ENCODE data around the gene C22orf39.

C22orf39 gene

DNA sequence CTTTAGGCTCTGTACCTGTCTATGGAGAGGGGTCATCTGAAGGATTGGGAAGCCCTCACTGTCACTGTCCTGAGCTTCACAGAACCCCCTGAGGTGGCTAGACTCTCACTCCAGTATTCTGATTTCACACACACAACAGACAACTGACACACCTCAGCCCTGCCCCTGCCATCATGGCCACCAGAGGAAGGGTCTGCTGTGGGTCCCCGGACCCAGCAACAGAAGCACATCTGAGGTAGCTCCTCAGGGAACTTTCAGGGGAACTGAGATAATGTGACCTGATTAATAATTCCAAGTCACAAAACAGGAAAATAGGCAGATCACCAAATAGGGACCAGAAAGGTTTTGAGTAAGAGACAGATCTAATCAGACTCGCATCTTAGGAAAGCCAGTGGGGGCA, 7.5 kb upstream of the C22orf39 start:
- Histone ChIP-seq H3K36me3 (ENCODE audit: low read length) (no peaks in the 10 kb centered on the region), H3K79me2 (ENCODE audit: insufficient read depth, low read length) (no peaks in the 10 kb centered on the region), H3K27ac (ENCODE audit: low read depth, low read length) (no peak overlapping the region)

GRCh38 chr22:19454156-19454555, 6.6 kb upstream of the C22orf39 start:
- H3K4me2 ChIP-seq (ENCODE audit: low read depth, low read length, poor library complexity, severe bottlenecking): no peak overlapping the region
- no peaks in the 10 kb centered on the region for H3K27me3 ChIP-seq (ENCODE audit: low read length)
- no peaks in the 10 kb centered on the region for H4K20me1 ChIP-seq (ENCODE audit: low read depth, low read length)
- no peak overlapping the region for H3K9ac ChIP-seq (ENCODE audit: low read length)
- no peaks in the 10 kb centered on the region for H3K9me3 ChIP-seq (ENCODE audit: insufficient read depth, low read length)
- no peak for TF ChIP-seq CTCF (IDR thresholded peaks at IDR 0.05; ENCODE audit: insufficient read depth, low read length, poor library complexity, severe bottlenecking)
- no peak overlapping the region for H3K4me3 ChIP-seq (ENCODE audit: insufficient read depth, low read length, poor library complexity, severe bottlenecking)
- H3K79me2 ChIP-seq (ENCODE audit: insufficient read depth, low read length): no peaks in the 10 kb centered on the region
- 0 out of 2 replicates have a peak, but pooled peaks cover 7% of the 10 kb centered on the region for H3F3A ChIP-seq (ENCODE audit: insufficient read depth)
- no peaks in the 10 kb centered on the region for H3K36me3 ChIP-seq (ENCODE audit: low read length)
- H2AFZ ChIP-seq (ENCODE audit: low read depth, low read length, severe bottlenecking): no peak overlapping the region
- no peaks in the 10 kb centered on the region for H3K9me2 ChIP-seq (replicated peaks; ENCODE audit: insufficient read depth, low read length)
- no peak overlapping the region for H3K27ac ChIP-seq (ENCODE audit: low read depth, low read length)

More for the DNA sequence above, 7.5 kb upstream of the C22orf39 start:
- no peak overlapping the region for H3K9ac ChIP-seq (ENCODE audit: low read length)
- H2AFZ ChIP-seq (ENCODE audit: low read depth, low read length, severe bottlenecking): no peak overlapping the region
- H4K20me1 ChIP-seq (ENCODE audit: low read depth, low read length): no peaks in the 10 kb centered on the region
- H3K4me3 ChIP-seq (ENCODE audit: insufficient read depth, low read length, poor library complexity, severe bottlenecking): no peak overlapping the region
- H3K9me2 ChIP-seq (replicated peaks; ENCODE audit: insufficient read depth, low read length): no peaks in the 10 kb centered on the region
- no peak overlapping the region for H3K4me2 ChIP-seq (ENCODE audit: low read depth, low read length, poor library complexity, severe bottlenecking)
- TF ChIP-seq CTCF (IDR thresholded peaks at IDR 0.05; ENCODE audit: insufficient read depth, low read length, poor library complexity, severe bottlenecking): no peak
- TF ChIP-seq EZH2phosphoT487 (conservative IDR thresholded peaks at IDR 0.05; ENCODE audit: low read length): no peak
- H3K9me3 ChIP-seq (ENCODE audit: insufficient read depth, low read length): no peaks in the 10 kb centered on the region
- no peaks in the 10 kb centered on the region for H3K27me3 ChIP-seq (ENCODE audit: low read length)
- H3F3A ChIP-seq (ENCODE audit: insufficient read depth): 0 out of 2 replicates have a peak, but pooled peaks cover 2% of the 10 kb centered on the region

DNA sequence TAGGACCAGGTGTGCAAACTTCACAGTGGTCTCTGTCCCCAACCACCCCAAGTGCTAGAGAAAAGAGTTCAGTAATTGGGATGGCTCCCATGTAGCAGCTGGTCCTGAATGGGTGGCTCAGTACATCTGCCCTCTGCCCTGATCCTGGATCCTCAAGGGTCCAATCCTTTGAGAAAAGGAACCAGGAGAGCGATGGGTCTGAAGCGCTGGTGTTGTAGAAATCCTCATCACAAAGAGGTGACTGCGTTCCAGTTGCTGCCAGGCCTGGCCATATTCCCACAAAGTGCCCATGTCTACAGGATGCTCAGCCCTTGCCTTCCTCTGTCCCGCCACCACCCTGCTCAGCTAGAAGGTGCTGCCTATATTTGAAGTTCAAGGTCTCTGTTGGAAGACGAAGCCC, 6.2 kb upstream of the C22orf39 start:
- Histone ChIP-seq H3K4me2 (ENCODE audit: low read depth, low read length, poor library complexity, severe bottlenecking) (no peak overlapping the region), H3K4me3 (ENCODE audit: insufficient read depth, low read length, poor library complexity, severe bottlenecking) (no peak overlapping the region), H4K20me1 (ENCODE audit: low read depth, low read length) (no peaks in the 10 kb centered on the region), H3K9me3 (ENCODE audit: insufficient read depth, low read length) (no peaks in the 10 kb centered on the region), H3F3A (ENCODE audit: insufficient read depth) (0 out of 2 replicates have a peak, but pooled peaks cover 7% of the 10 kb centered on the region), H3K9me2 (replicated peaks; ENCODE audit: insufficient read depth, low read length) (no peaks in the 10 kb centered on the region), H2AFZ (ENCODE audit: low read depth, low read length, severe bottlenecking) (no peak overlapping the region), H3K9ac (ENCODE audit: low read length) (no peak overlapping the region), H3K36me3 (ENCODE audit: low read length) (no peaks in the 10 kb centered on the region), H3K27ac (ENCODE audit: low read depth, low read length) (no peak overlapping the region), H3K79me2 (ENCODE audit: insufficient read depth, low read length) (peaks cover 2% of the 10 kb centered on the region; the same call in 1 of the 2 replicates), H3K27me3 (ENCODE audit: low read length) (no peaks in the 10 kb centered on the region)
- TF ChIP-seq CTCF (IDR thresholded peaks at IDR 0.05; ENCODE audit: insufficient read depth, low read length, poor library complexity, severe bottlenecking) (no peak), EZH2phosphoT487 (conservative IDR thresholded peaks at IDR 0.05; ENCODE audit: low read length) (no peak)
